PC-3 (cell line): Measurements from ENCODE around the gene CDK15. TPM values are rescaled to one million over a fixed set of nuclear protein-coding genes. Genes with fewer than 3 reads are reported as not detected.

Experiments used
- ATAC-seq: fragments of 200-7000 bp; cut with Tn5 transposase; 2 replicates; pipeline ENCODE4 v1.9.1; 2020; ENCODE audit warnings: mild to moderate bottlenecking, moderate library complexity
- BruUV-seq: library from RNA; stranded (reverse); fragments of 400-500 nt; replicated peaks from 2 replicates; lab custom pipeline; 2021; lab: Mats Ljungman, UMichigan
- CTCF ChIA-PET: fragments of 300-600 bp; sonication (Branson Sonifier 250); formaldehyde crosslinking; loops from one replicate; lab custom pipeline; 2022; ENCODE audit warnings: antibody characterized with exemption; lab: Charles Lee
- POLR2A ChIA-PET: fragments of 300-600 bp; sonication (Branson Sonifier 250); formaldehyde crosslinking; loops from one replicate; lab custom pipeline; 2022; ENCODE audit warnings: antibody characterized with exemption; ENCODE audit not compliant: unreplicated experiment; lab: Charles Lee
- DNase-seq: peaks from one replicate; pipeline ENCODE4 v3.0.0-alpha.2; 2015
- H2AFZ ChIP-seq: fragments of 300-600 bp; sonication (generic); 2 replicates; pipeline ENCODE4 v1.6.0; 2016; ENCODE audit warnings: antibody characterized with exemption, low read length
- H3F3A ChIP-seq: fragments of 300-600 bp; sonication (generic); one replicate; pipeline ENCODE4 v1.6.0; 2017; ENCODE audit warnings: antibody characterized with exemption, low read length, control low read depth, mild to moderate bottlenecking; ENCODE audit not compliant: unreplicated experiment
- H3K27ac ChIP-seq: fragments of 300-600 bp; sonication (generic); 2 replicates; pipeline ENCODE4 v1.5.1; 2016; ENCODE audit warnings: mild to moderate bottlenecking, low read length
- H3K27me3 ChIP-seq: fragments of 300-600 bp; sonication (generic); 2 replicates; pipeline ENCODE4 v1.6.1; 2016; ENCODE audit warnings: low read length, mixed read lengths
- H3K36me3 ChIP-seq: fragments of 300-600 bp; sonication (generic); 2 replicates; pipeline ENCODE4 v1.6.1; 2016; ENCODE audit warnings: low read depth, mixed run types, low read length, mixed read lengths
- H3K4me1 ChIP-seq: fragments of 300-600 bp; sonication (generic); 2 replicates; pipeline ENCODE4 v1.5.1; 2016; ENCODE audit warnings: low read length; ENCODE audit not compliant: insufficient read depth
- H3K4me2 ChIP-seq: fragments of 300-600 bp; sonication (generic); 2 replicates; pipeline ENCODE4 v1.6.0; 2016; ENCODE audit warnings: low read length
- H3K4me3 ChIP-seq: fragments of 300-600 bp; sonication (generic); 2 replicates; pipeline ENCODE4 v1.5.1; 2016; ENCODE audit warnings: mild to moderate bottlenecking, low read length, mixed read lengths
- H3K79me2 ChIP-seq: fragments of 300-600 bp; sonication (generic); 2 replicates; pipeline ENCODE4 v1.6.1; 2017; ENCODE audit warnings: low read length, mixed read lengths
- H3K9ac ChIP-seq: fragments of 300-600 bp; sonication (generic); 2 replicates; pipeline ENCODE4 v1.6.0; 2016; ENCODE audit warnings: mild to moderate bottlenecking, low read length
- H3K9me2 ChIP-seq: fragments of 300-600 bp; sonication (generic); replicated peaks from 2 replicates; pipeline ENCODE4 v1.6.1; 2016; ENCODE audit warnings: mixed run types, low read length, mixed read lengths
- H3K9me3 ChIP-seq: fragments of 300-600 bp; sonication (generic); 2 replicates; pipeline ENCODE4 v1.6.1; 2016; ENCODE audit warnings: low read length, mixed read lengths
- H4K20me1 ChIP-seq: fragments of 300-600 bp; sonication (generic); 2 replicates; pipeline ENCODE4 v1.6.1; 2016; ENCODE audit warnings: low read length, mixed read lengths
- CTCF ChIP-seq: fragments of 300-600 bp; sonication (generic); conservative IDR thresholded peaks from 2 replicates; pipeline ENCODE4 v1.5.1; 2017; ENCODE audit warnings: antibody characterized with exemption, low read depth, mild to moderate bottlenecking, low read length
- EZH2 ChIP-seq: fragments of 300-600 bp; sonication (generic); IDR thresholded peaks from one replicate; pipeline ENCODE4 v1.6.1; 2017; ENCODE audit warnings: antibody characterized with exemption, mild to moderate bottlenecking, low read length; ENCODE audit not compliant: unreplicated experiment
- EZH2phosphoT487 ChIP-seq: fragments of 300-600 bp; sonication (generic); IDR thresholded peaks from 2 replicates; pipeline ENCODE4 v1.6.1; 2018; ENCODE audit warnings: mild to moderate bottlenecking, antibody characterized with exemption, low read length, borderline replicate concordance
- intact Hi-C: fragments of 100-400 bp; cut with micrococcal nuclease; formaldehyde crosslinking; loops from 2 replicates; pipeline ENCODE4 v1.9.0; 2023
- total RNA-seq: library from RNA; depleted of rRNA; stranded (reverse); fragments of >200 nt; gene quantifications from 2 replicates; pipeline ENCODE4 v1.2.3, GENCODE V29; 2014

CDK15 gene
- total RNA-seq, 1 experiment from 2014 or later: 2.4 TPM

- Histone ChIP-seq H3K9me3 (no peaks in the 10 kb centered on the region), H3K27ac (no peak overlapping the region), H3K9me2 (no peaks in the 10 kb centered on the region), H3K4me1 (no peaks in the 10 kb centered on the region), H2AFZ (no peak overlapping the region), H3K4me3 (no peak overlapping the region), H3K9ac (no peak overlapping the region), H3K4me2 (0 out of 2 replicates have a peak overlapping the region, but pooled peaks have one; percentile 20), H4K20me1 (no peaks in the 10 kb centered on the region), H3K27me3 (no peaks in the 10 kb centered on the region), H3F3A (no peaks in the 10 kb centered on the region), H3K79me2 (no peaks in the 10 kb centered on the region), H3K36me3 (no peaks in the 10 kb centered on the region)
- TF ChIP-seq CTCF (no peak), EZH2 (no peak), EZH2phosphoT487 (no peak)
- no TSS peak for BruUV-seq
- POLR2A ChIA-PET: no interaction called here
- DNase-seq (peak; percentile 34), ATAC-seq (no peak)
- CTCF ChIA-PET: no interaction called here
- intact Hi-C loops: no loop called here
Measured at GRCh38 chr2:201909348-201909747, 103.0 kb downstream of the CDK15 start.

- Histone ChIP-seq H3K79me2 (no peaks in the 10 kb centered on the region), H3K9me2 (no peaks in the 10 kb centered on the region), H3K4me3 (no peak overlapping the region), H3K9me3 (no peaks in the 10 kb centered on the region), H3K9ac (no peak overlapping the region), H3K36me3 (no peaks in the 10 kb centered on the region), H3K27me3 (no peaks in the 10 kb centered on the region), H2AFZ (no peak overlapping the region), H3F3A (no peaks in the 10 kb centered on the region), H3K4me2 (0 out of 2 replicates have a peak overlapping the region, but pooled peaks have one; percentile 20), H3K27ac (no peak overlapping the region), H3K4me1 (no peaks in the 10 kb centered on the region), H4K20me1 (no peaks in the 10 kb centered on the region)
- TF ChIP-seq EZH2 (no peak), EZH2phosphoT487 (no peak), CTCF (no peak)
- POLR2A ChIA-PET: interaction anchor here (0.6 kb wide), 1 partner anchor 18 kb away, joined by 3 read pairs; no protein-coding TSS in a partner anchor
- BruUV-seq: no TSS peak
- CTCF ChIA-PET: no interaction called here
- no peak for DNase-seq
- intact Hi-C loops: no loop called here
- ATAC-seq: no peak
Measured at GRCh38 chr2:201909961-201910361, 103.6 kb downstream of the CDK15 start.

GRCh38 chr2:201911372-201911771 is 105.0 kb downstream of the CDK15 start:
- H3K4me3 ChIP-seq: no peak overlapping the region
- no peak overlapping the region for H2AFZ ChIP-seq
- no TSS peak for BruUV-seq
- ChIA-PET CTCF (no interaction called here), POLR2A (no interaction called here)
- H3K27me3 ChIP-seq: no peaks in the 10 kb centered on the region
- H3K4me2 ChIP-seq: no peak overlapping the region
- DNase-seq (no peak), ATAC-seq (no peak)
- H3K36me3 ChIP-seq: no peaks in the 10 kb centered on the region
- H3K4me1 ChIP-seq: no peaks in the 10 kb centered on the region
- no peaks in the 10 kb centered on the region for H4K20me1 ChIP-seq
- intact Hi-C loops: no loop called here
- H3K9me3 ChIP-seq: no peaks in the 10 kb centered on the region
- H3K9ac ChIP-seq: no peak overlapping the region
- no peak overlapping the region for H3K27ac ChIP-seq
- H3K9me2 ChIP-seq: no peaks in the 10 kb centered on the region
- TF ChIP-seq CTCF (no peak), EZH2phosphoT487 (no peak), EZH2 (no peak)
- no peaks in the 10 kb centered on the region for H3F3A ChIP-seq
- no peaks in the 10 kb centered on the region for H3K79me2 ChIP-seq
